OCI-LY1 (cell line): Measurements from ENCODE around the gene B3GALT2.

ENCODE experiments used
- EZH2 ChIP-seq: fragments of 200-600 bp; sonication (generic), shearing (Covaris generic); IDR thresholded peaks from 2 replicates; pipeline ENCODE4 v1.8.0; 2017; ENCODE audit warnings: borderline replicate concordance, mixed run types, mild to moderate bottlenecking, antibody characterized with exemption, low read length, moderate library complexity, mixed read lengths
- TF ChIP-seq, protein P1 (sequence below): fragments of 200-600 bp; sonication (generic), shearing (Covaris generic); IDR thresholded peaks from 2 replicates; pipeline ENCODE4 v1.5.1; 2017; ENCODE audit warnings: mild to moderate bottlenecking, antibody characterized with exemption, low read length, moderate library complexity, mixed read lengths

DNA sequence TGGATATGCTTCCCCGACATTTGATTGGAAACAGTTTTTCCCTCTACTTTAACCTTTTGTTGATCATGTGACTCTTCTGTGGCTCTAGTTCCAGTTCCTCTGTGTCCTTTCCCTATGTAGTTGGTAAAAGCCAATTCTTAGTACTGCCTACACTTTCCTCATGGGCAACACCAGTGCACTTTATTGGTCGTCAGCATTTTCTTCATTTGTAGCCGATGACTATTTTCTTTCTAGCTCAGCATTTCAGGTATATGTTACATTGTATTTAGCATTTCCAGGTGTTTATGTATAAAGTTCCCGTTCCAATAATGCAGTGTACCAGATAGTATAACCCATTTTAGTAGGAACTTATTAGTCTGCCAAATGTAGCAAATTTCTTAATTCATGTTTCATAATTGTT is 27.6 kb upstream of the B3GALT2 start:
- TF ChIP-seq, protein P1, sequence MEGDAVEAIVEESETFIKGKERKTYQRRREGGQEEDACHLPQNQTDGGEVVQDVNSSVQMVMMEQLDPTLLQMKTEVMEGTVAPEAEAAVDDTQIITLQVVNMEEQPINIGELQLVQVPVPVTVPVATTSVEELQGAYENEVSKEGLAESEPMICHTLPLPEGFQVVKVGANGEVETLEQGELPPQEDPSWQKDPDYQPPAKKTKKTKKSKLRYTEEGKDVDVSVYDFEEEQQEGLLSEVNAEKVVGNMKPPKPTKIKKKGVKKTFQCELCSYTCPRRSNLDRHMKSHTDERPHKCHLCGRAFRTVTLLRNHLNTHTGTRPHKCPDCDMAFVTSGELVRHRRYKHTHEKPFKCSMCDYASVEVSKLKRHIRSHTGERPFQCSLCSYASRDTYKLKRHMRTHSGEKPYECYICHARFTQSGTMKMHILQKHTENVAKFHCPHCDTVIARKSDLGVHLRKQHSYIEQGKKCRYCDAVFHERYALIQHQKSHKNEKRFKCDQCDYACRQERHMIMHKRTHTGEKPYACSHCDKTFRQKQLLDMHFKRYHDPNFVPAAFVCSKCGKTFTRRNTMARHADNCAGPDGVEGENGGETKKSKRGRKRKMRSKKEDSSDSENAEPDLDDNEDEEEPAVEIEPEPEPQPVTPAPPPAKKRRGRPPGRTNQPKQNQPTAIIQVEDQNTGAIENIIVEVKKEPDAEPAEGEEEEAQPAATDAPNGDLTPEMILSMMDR, result no peak
- TF ChIP-seq EZH2, result no peak
